ENCODE measurements around the gene SEC63.

GRCh38 chr6:107987805-107988204 is 29.8 kb upstream of the SEC63 start:
- TF ChIP-seq CTCF (conservative IDR thresholded peaks at IDR 0.05 in 1 of 2, IDR thresholded peaks at IDR 0.05 in 1 of 2; ENCODE audit: low read depth in 1 of 2, low read length in 2 of 2) (no peak), EZH2 (IDR thresholded peaks at IDR 0.05; ENCODE audit: low read length, missing control alignments) (no peak)

All from fibroblast of lung (primary cell).